HG02840 (cell line): ENCODE data around the gene ELMO3.

ENCODE experiments used
- ATAC-seq: cut with Tn5 transposase; IDR thresholded peaks from one replicate; pipeline ENCODE4 v1.9.1; 2021; ENCODE audit warnings: mild to moderate bottlenecking, moderate library complexity, moderate number of reproducible peaks; ENCODE audit not compliant: unreplicated experiment, low FRiP score

The ELMO3 gene

DNA sequence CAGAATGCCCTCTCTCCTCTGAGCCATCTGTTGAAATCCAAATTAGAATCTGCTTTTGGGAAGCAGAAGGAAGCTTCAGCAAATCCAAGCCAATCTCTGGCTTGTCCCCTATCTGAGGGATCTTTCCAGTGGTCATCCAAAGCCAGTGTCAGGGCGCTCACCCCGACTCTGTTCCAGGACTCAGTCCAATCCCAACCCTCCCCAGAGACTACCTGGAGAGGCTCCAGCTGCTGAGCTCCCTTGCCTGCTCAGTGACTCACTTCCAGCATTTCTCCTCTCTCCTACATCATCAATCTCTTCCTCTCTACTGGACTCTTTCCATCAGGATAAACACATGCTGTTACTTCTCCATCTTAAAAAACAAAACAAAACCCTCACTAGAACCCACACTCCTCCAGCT, 17.6 kb upstream of the ELMO3 start:
- no peak for ATAC-seq

GRCh38 chr16:67182288-67182687, 16.6 kb upstream of the ELMO3 start:
- ATAC-seq, result no peak

DNA sequence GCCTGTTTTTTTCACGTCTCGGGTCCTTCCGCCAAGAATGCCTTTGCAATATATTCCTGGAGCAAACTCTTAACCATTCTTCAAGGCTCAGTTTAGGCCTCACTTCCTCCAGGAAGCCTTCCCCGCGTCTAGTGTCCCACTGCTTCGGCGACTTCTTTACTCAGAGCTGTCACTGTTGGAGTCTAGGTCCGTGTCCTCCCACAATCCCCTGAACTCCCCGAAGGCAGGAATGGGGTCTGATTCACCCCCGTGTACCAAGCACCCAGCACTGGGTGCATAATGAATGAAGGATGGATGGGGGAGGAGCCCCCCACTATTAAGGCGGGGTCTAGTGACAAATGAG, 15.7 kb upstream of the ELMO3 start:
- ATAC-seq, result peak; percentile 3

- peak; percentile 92 for ATAC-seq
Measured at GRCh38 chr16:67183627-67184452, 15.1 kb upstream of the ELMO3 start, which contains the start of gene MATCAP1. TSS of gene MATCAP1 (minus strand) at chr16:67183963. CDS start at chr16:67180610, 3,353 bp downstream.

DNA sequence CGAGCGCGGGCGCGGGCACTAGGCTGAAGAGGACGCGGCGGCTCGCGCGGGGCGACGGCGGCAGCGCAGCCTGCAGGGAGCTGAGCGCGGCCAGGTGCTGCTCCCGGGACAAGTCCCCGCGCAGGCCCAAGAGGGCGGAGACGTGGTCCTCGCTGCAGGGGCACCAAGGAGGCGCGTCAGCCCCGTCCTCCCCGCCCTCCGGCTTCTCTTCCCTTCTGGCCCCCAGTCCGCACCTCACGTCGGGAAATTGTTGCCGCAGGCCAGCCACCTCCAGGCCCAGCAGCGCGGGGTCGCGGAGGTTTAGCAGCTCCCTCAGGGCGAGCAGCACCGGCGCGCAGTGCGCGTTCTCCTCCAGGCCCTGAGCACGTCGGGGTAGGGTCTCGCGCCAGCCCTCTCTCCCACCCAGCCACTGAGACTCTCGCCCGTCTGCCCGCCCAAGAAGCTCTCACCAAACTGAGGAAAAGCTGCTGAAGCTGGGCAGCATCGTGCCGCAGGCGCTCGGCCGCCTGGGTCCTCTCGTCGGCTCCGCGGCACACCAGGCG, 14.4 kb upstream of the ELMO3 start:
- ATAC-seq, result peak; percentile 3

DNA sequence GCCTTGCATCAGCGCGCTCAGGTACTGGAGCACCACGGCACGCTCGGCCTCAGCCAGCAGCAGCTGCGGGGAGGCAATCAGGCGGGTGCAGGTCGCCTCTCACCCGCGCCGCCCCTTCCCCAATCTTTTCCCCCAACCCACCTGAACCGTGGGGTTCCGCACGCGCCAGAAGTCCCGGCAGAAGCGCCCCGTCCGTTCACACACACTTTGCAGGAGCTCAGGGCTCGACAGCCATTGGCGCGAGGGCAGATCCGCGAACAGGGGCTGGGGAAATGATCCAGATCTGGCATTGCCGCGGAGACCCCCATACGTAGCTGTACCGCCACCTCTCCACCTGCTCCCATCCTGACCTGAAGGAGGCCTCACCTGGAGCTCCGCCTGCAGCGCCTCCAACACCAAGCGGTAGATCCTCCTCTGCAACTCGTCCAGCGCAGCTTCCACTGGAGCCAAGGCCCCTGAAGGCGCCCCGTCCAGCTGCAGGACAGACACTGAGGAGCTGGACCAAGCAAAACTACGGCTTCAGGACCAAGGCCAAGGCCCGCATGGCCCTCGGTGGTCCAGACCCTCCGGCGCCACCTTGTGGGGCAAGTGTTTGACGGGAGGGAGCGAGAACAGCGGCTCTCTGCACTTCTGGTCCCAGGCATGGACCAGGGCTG, 13.8 kb upstream of the ELMO3 start:
- no peak for ATAC-seq

DNA sequence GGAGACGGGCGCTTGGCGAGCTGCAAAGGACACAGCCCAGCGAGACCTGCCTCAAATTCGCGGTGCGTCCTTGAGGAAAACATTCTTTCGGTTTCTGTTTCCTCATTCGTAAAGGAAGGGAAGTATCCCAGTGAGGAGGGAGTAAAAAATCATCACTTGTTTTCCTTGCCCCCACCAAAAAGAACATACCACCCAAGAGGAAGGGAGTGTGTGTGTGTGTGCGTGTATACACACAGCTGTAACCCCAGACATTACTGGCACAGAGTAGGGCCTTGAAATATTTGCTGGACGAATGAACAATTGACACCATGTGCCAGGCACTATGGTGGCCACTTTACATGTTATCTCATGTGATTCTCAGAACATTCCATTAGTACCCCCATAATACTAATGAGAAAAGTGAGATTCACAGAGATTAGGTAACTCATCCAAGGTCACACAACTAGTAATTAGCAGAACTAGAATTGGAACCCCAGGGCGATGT, 13.2 kb upstream of the ELMO3 start:
- no peak for ATAC-seq

- ATAC-seq, result no peak
Measured at GRCh38 chr16:67186550-67186950, 12.4 kb upstream of the ELMO3 start.

DNA sequence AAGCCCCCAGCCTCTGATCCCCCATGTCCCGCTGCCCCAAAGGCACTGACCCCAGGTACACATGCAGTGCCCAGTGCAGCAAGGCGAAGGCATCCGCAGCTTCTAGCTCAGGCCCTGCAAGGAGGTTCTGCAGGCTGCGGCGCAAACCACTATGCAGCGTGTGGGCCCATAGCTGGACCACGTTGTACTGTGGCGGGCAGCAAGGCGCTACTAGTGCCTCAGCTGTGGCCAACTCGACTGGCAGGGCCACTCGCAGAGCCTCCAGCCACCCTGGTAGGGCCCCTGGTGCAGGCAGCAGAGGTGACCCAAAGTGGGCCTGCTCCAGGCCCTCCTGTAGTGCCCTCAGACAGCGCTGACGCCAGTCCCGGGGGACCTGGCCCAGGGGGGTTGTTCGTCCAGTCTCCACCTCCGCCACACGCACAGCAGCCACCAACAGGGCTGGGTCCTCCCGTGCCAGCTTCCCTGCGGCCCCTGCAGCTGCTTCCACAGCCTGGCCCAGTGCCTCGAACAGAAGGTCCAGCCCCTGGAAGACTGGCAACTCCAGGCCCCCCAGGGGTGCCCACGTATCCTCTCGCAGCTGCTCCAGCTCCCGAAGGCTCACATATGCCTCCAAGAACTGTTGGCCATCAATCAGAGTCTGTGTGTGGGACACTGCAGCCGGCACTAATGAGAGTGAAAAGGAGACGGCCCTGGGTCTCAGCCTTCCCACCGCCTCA, 11.6 kb upstream of the ELMO3 start:
- no peak for ATAC-seq

- ATAC-seq, result no peak
Measured at GRCh38 chr16:67188323-67188722, 10.6 kb upstream of the ELMO3 start.

- no peak for ATAC-seq
Measured at GRCh38 chr16:67188798-67189197, 10.1 kb upstream of the ELMO3 start.

- ATAC-seq, result no peak
Measured at GRCh38 chr16:67190041-67190440, 8.9 kb upstream of the ELMO3 start, which contains the start of gene EXOC3L1. TSS of gene EXOC3L1 (minus strand) at chr16:67190136. CDS start at chr16:67189676, 460 bp downstream.

DNA sequence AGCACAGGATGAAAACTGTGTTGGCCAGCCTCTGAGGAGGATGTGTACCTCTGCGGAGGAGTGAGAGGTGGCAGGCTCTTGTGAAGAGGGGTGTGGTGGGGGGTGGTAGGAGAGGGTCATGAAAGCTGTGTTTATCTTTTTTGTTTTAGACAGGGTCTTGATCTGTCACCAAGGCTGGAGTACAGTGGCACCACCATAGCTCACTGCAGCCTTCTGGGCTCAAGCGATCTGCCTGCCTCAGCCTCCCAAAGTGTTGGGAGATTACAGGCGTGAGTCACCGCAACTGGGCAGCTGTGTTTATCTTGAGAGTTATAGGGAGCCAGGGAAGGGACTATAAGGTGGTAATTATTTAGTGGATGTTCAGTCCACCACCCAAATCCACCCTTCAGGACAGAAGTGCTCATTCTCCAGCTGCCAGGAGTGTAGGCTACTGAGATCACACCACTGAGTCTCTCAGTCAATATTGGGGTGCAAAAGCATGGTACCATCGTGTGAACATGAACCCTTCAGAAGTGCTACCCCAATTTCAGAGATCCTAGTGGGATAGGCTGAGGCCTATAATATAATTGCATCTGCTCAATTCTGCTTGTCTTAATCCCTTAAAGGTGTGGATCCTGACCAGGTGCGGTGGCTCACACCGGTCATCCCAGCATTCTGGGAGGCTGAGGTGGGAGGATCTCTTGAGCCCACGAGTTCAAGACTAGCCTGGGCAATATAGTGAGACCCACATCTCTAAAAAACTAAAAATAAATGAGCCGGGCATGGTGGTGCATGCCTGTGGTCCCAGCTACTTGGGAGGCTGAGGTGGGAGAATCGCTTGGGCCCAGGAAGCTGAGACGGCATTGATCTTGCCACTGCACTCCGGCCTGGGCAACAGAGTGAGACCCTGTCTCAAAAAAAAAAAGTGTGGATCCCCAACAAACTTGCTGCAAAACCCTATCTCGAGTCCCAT, 8.2 kb upstream of the ELMO3 start:
- ATAC-seq, result no peak

- peak; percentile 10 for ATAC-seq
Measured at GRCh38 chr16:67191411-67191994, 7.4 kb upstream of the ELMO3 start.

GRCh38 chr16:67191995-67192681, 6.8 kb upstream of the ELMO3 start, which contains the start of gene E2F4:
TSS of gene E2F4 (plus strand) at chr16:67192155. CDS start at chr16:67192228, 73 bp downstream.
- ATAC-seq, result peak; percentile 84

- no peak for ATAC-seq
Measured at GRCh38 chr16:67192781-67193361, 6.1 kb upstream of the ELMO3 start.

- ATAC-seq, result no peak
Measured at GRCh38 chr16:67193536-67193935, 5.4 kb upstream of the ELMO3 start.

GRCh38 chr16:67194260-67194659, 4.7 kb upstream of the ELMO3 start:
- no peak for ATAC-seq
